GM18868 (cell line): ENCODE results near the gene GPS1.
A peak's percentile ranks its signal among the peaks of the same experiment; 100 is the strongest.

Experiments
- ATAC-seq: cut with Tn5 transposase; IDR thresholded peaks from one replicate; pipeline ENCODE4 v1.9.1; 2021; ENCODE audit warnings: mild to moderate bottlenecking, moderate library complexity; ENCODE audit not compliant: unreplicated experiment

GPS1 gene

DNA sequence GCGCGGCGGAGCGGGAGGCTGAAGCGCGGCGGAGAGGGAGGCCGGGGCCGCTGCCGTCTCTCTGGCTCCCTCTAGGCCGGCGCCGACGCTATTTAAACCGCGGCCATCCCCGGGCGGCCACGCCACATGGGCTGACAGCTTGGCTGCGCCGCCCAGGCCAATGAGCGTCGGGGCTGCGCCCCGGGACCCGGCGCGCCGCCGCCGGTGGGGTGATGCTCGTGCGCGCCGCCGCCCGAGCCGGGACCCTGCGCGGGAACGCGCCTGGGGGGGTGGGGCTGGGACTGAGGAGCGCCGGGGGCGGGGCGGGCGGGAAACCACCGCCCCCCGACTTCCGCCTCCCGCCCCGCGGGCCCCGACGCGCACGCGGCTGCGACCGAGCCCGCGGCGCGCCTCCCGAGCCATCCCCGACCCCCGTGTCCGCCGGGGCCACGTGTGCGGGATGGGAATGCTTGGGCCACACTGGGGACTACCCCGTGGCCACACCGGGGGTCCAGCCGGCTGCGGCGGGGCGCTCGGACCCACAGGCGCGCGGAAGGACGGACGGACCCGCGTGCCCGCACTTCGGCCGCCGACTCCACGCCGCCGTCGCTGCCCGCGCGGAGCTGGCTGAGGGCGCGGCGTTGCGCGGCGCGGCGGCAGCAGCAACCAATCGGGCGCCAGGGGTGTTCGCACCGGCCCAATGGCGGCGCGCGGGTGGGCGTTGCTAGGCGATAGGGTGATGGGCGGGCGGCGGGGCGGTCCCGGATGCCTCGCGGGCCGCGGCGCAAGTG lies 46.7 kb downstream of the GPS1 start, which contains the start of gene FASN:
Gene FASN, minus strand, starts transcription at position 68 of the 770 bp plus-strand sequence. CDS start 1,791 bp downstream, outside the sequence.
- peak; percentile 67 for ATAC-seq

DNA sequence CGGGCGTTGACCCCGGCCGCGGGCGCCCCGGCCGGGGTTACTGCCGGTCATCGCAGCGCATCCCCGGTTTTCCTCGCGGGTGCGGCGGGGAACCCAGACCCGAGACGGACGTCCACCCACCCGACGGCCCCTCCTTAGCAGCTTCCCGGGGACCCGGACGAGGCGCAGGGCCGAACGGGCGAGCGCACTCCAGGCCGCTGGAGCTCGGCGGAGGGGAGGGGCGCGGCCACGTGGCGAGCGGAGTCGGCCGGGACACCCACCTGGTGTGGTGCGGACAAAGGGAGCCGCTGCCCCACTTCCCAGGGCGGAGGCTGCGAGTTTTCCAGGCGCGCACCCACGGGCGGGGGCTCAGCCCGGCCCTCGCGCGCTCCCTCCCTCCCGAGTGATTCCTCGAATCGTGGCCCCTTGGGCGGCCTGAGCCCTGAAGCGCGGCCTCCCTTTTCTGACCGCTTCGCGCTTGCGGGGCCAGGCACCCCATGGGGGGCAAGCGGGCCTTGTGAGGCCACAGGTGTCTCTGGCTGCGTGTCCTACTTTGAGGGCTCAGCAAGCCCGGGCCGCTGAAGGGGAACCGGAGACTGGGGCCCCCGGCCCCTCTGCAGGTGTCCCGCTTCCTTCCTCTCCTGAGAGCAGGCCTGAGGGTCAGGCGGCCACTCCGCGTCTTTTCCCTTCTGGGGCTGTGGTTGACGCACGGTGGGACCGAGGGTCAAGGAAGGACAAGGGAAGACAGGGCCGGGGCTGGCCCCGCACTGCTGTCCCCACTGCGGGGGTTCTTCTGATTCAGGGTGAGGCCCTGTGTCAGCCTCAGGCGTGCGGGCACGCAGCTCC lies 47.5 kb downstream of the GPS1 start:
- peak; percentile 3 for ATAC-seq

DNA sequence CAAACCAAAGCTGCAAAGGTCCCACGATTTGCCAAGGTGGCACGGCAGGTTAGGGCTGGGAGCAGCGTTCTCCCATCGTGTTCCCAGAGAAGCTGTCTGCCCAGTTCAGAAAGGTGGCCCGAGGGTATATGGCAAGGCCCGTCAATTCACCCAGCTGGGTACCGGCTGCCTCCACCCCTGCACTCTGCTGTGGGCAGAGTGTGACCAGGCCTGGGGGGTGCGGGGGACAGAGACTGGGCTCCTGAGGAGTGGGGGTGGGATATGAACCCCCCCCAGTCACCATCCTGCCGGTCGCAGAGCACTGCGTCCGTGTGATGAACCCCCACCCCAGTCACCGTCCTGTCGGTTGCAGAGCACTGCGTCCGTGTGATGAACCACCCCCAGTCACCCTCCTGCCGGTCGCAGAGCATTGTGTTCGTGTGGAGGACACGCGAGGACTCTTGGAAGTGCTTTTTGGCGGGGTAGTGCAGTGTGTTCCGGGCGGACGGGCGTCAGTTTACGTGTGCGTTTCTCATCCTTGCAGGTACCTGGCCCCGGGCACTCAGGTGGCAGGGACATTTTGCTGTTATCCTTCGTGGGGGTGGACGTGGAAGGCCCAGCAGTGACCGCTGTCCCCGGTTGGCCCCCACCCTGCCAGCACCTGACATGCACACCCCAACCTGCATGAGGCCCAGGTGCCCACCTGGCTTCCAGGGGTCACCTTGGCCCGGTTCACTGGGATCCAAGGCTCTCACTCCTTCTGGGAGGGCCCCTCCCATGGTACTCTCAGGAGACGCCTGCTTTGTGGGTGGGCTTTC lies 49.0 kb downstream of the GPS1 start:
- ATAC-seq: no peak

DNA sequence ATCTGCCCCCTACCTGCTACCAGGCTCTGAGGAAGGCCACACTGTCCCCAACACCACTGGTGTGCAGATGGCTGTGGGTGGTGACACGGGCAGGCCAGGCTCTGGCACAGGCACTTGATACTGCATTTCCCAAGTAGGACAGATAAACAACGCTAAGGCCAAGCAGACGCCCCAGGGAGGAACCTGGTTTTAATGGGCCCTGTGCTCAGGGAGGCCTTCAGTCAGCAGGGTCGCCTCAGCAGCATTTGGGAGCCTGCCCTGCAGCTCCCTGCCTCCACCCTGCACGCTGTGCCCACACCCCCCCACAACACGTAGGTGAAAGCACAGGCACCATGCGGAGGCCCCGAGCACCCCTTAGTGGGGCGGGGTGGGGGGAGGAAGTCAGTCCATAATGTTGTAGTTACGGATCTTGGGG lies 49.6 kb downstream of the GPS1 start:
- ATAC-seq: no peak

DNA sequence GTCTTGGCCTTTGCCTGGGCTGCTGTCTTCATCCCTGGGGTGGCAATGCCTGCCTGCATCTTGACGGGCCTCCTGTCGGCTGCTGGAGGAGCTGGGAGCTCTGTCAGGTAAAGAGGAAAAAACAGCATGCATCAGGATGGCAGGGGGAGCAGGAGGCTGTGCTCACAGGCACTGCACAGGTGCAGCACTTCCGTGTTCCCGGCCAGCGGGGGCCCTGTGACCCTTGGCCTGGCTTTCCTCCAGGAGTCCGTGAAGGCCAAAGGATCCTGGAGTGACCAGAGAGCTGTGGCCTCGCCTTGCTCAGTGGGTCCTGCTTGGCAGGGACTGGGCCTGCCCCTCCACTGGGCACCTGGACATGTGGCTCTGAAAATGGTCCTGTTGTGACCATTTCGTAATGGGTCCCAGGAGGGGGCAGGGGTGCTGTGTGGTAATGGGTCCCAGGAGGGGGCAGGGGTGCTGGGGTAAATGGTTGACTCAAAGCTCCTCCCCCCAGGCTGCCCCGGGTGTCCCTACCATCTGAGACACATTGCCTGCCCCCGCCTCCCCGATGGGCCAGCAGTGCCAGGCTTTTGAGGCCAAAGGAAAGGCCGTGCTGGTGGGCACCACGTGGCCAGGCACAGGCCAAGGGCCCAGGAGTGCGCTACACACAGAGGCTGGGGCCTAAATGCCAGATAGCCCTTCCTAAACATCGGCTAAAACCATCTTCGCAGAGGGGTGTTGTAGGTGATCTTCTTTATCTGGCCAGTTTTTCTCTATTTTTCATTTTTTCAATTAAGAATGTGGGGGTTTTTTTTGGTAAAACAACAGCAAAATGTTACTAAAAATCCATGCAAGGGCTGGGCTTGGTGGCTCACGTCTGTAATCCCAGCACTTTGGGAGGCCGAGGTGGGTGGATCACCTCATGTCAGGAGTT lies 50.3 kb downstream of the GPS1 start:
- no peak for ATAC-seq

DNA sequence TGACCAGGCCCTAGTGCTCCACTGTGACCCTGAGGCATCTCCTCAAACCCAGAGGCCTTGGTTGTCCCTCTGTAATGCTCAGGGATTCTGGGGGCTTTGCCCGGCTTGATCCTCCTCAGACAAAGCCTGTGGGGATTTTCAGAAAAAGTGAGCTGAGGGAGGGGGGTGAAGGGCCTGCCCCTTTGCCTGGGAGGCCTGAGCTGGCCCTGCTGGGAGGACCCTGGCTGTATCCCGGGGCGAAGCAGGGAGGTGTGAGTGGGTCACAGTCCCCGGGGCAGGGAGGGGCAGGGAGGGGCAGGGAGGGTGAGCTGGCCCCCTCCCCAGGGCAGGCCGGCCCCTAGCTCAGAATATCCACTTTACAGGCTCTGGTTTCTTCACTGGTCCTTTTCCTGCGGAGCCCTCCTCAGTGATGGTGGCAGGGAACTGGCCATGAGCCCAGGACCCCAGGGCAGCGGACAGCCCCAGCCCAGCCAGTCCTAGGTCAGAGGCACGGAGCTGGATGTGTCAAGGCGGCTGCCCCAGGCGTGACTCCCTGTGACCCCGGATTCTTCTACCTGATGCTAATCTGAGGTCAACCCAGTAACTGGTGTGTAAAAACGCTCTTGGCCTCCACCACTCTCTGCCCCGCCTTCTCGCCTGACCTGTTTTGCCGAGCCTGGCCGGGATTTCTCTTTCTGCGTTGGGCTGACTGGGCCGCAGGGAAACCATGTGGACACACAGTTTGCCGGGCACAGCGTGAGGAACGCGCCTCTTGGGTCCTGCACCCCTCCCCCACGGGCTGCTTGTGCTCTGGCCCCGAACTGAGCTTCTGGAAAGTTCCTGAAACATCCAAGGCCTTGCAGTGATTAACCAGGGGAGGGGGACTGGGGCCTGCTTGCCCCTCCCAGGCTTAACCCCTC lies 52.1 kb downstream of the GPS1 start:
- ATAC-seq: no peak

DNA sequence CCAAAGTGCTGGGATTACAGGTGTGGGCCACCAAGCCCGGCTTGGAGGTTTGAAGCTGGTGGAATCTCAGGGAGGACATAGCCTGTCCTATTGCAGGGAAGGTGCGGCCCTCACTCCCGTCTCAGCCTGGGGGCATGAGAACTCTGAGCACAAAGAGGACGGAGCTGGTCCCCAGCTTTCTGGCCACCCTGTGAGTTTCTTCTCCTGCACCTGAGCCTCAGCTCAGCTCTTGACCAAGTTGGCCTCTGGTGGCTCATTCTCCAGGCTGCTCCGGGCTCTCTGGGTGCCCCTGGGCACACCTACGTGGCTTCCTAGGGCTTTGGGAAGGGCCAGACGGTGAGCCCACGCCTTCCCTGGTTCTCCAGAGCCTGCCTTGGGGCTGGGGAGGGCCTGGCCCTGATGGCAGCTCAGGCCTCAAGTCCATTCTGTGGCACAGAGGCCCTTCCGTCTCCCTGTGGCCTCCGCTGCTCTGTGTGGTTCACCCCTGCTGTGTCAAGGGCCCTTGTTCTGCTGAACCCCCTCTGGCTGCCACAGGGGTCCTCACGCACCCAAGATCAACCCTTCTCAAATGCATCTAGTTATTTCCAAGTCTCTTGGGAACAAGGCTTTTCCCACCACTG lies 53.2 kb downstream of the GPS1 start:
- no peak for ATAC-seq

DNA sequence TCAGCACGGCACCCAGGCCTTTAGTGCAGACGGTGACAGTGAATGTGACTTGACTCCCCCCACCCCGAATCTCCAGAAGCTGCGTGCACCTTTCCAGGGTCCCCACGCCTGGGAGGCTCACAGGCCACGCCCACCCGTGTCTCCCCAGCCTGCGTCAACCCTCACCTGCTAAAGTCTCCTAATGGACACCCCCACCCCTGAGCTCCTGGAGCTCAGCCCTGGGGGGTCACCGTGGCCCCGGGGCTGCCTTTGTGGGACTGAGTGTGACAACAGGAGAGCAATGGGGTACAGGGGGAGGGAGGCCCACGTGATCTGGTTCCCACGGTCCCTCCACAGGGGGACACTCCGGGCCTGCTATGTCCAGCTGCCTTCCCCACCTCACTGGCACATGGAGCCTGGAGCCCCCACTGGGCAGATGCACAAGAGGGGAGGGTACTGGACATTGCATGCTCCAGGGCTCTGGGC lies 53.8 kb downstream of the GPS1 start:
- no peak for ATAC-seq

DNA sequence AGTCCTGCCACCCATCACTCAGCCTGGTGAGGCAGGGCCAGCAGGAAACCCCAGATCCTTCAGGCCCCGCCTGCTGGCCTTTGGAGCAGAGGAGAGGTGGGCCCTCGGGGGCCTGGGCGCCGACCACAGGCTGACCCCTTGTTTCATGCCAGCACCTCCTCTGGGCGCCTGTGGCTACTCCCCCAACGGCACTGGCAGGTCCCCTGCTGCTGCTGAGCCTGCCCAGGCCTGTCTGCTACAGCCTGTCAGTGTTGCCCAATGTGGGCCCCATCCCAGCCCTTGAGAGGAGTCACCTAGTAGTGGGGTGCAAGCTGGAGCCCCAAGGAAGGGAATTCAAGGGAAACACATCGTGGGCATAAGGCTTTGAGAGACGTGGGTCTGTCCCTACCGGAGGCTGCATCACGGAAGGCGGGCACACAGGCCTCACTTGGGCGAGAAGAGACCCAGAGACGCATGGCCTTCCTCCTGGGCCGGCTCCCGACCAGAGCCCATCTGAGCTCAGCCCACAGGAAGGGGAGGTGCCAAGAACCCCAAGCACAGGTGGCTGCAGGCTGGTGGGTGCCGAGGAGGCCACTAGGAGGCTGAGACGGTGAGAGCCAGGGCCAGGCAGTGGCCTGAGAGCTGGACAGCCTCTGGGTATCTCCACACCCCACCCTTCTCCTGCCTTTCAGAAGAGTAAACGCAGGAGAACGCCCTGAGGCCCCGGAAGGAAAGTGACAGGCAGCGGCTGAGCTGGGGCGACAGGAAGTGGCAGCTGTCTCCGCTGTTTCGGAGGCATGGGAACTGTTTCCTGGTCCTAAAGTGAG lies 54.4 kb downstream of the GPS1 start:
- peak; percentile 81 for ATAC-seq

DNA sequence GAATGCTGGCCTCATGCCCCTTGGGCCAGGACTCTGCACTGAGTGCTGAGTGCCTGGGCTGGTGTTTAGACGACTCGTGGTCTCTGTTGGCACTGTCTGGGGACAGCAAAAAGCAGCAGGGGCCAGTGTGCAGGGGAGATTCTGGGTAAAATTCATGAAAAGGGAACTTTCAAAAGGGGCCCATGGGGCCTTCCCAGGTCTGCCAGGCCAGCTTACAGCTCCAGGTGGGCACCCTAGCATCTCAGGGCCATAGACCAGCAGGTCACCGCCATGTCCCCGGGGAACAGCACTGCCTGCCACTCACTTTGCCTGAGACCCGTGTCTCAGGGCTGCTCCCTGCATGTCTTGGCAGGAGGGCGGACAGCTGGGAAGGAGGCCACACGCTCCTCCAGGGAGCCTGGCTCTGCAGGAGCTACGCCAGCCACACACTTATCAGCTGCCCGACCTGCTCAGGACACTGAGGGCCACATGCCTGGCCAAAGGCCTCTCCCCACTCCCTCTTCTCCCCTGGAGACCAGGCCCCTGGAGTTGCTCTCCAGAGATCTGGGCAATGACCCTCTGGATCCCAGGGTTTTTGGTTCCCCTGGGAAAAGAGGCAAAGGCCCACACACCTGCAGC lies 55.1 kb downstream of the GPS1 start:
- no peak for ATAC-seq
